Left cardiac atrium (tissue), 4 donors: ENCODE data around the gene THOC2. TPM values are rescaled to one million over a fixed set of nuclear protein-coding genes. Genes with fewer than 3 reads are reported as not detected.
"Not testable (repeated sequence)": the region's sequence is repeated elsewhere in the genome, so short reads cannot be mapped to it uniquely, and the experiment has no call there.

Experiments used
- ATAC-seq, 2 donors: fragments of 200-7000 bp; cut with Tn5 transposase; one replicate each; pipeline ENCODE4 v1.9.1; 2020; ENCODE audit warnings: mild to moderate bottlenecking in 2 of 2, moderate library complexity in 2 of 2
- DNase-seq: peaks from one replicate; pipeline ENCODE4 v3.0.0-alpha.2; 2020
- intact Hi-C, 2 donors: fragments of 100-400 bp; cut with DNase I; formaldehyde crosslinking; loops; one replicate each; pipeline versions ENCODE4 v1.14.1 to v1.15.1; 2022 to 2023
- total RNA-seq, 2 donors: library from RNA; stranded (reverse); fragmentation: NEBNext Ultra II Directional; extraction: Animal tissue kit (Norgen Biotek cat#: 25700); gene quantifications; one replicate each; pipeline ENCODE4 v1.2.1, GENCODE V29; 2021
- donor health status: DM: no; HTN: yes; CAD: no.
- donor health status: DM: no; HTN: yes; CAD: no; lungs with severe emphysema.
- donor health status: DM: yes; HTN: yes; CAD: no.
- donor health status: Dilated cardiomyopathy.

THOC2 gene
- total RNA-seq, 2 donors from 2014 or later = 25.7 to 33.8 TPM

- ATAC-seq (no peak), DNase-seq (no peak)
- intact Hi-C loops = no loop called here
Measured at GRCh38 chrX:123740006-123740405, 7.2 kb upstream of the THOC2 start.

- ATAC-seq (no peak), DNase-seq (no peak)
- intact Hi-C loops = no loop called here
Measured at GRCh38 chrX:123739474-123739873, 6.6 kb upstream of the THOC2 start.

- DNase-seq (no peak), ATAC-seq (no peak)
- intact Hi-C loops = no loop called here
Measured at GRCh38 chrX:123738378-123738940, 5.6 kb upstream of the THOC2 start.

GRCh38 chrX:123736333-123736921, 3.6 kb upstream of the THOC2 start:
- ATAC-seq = no peak
- intact Hi-C loops = no loop called here
- DNase-seq = no peak

- ATAC-seq, intact Hi-C loops, DNase-seq: not testable (repeated sequence)
Measured at GRCh38 chrX:123735137-123735536, 2.3 kb upstream of the THOC2 start.

GRCh38 chrX:123734079-123734478, 1.2 kb upstream of the THOC2 start:
- ATAC-seq, intact Hi-C loops, DNase-seq: not testable (repeated sequence)

GRCh38 chrX:123731987-123732669, 724 bp downstream of the THOC2 start:
- DNase-seq (peak; percentile 24), ATAC-seq (peak; percentile 43 to 73)
- intact Hi-C loops = no loop called here

- no peak for ATAC-seq
- intact Hi-C loops = no loop called here
- DNase-seq = no peak
Measured at GRCh38 chrX:123731258-123731986, 1.4 kb downstream of the THOC2 start.

GRCh38 chrX:123728554-123728953, 4.3 kb downstream of the THOC2 start:
- no peak for DNase-seq
- intact Hi-C loops = no loop called here
- ATAC-seq = no peak

- intact Hi-C loops = no loop called here
- DNase-seq (no peak), ATAC-seq (no peak)
Measured at GRCh38 chrX:123728016-123728415, 4.8 kb downstream of the THOC2 start.

GRCh38 chrX:123722193-123722592, 10.7 kb downstream of the THOC2 start:
- intact Hi-C loops, ATAC-seq, DNase-seq: not testable (repeated sequence)

- ATAC-seq (no peak), DNase-seq (no peak)
- intact Hi-C loops = no loop called here
Measured at GRCh38 chrX:123720486-123720885, 12.4 kb downstream of the THOC2 start.

GRCh38 chrX:123713841-123714240, 19.0 kb downstream of the THOC2 start:
- ATAC-seq = no peak
- intact Hi-C loops = no loop called here
- no peak for DNase-seq

- intact Hi-C loops = no loop called here
- ATAC-seq = no peak
- no peak for DNase-seq
Measured at GRCh38 chrX:123713434-123713833, 19.4 kb downstream of the THOC2 start.

- intact Hi-C loops, ATAC-seq, DNase-seq: not testable (repeated sequence)
Measured at GRCh38 chrX:123711201-123711600, 21.7 kb downstream of the THOC2 start.

GRCh38 chrX:123704781-123705180, 28.1 kb downstream of the THOC2 start:
- no peak for DNase-seq
- no peak for ATAC-seq
- intact Hi-C loops = no loop called here

- no peak for DNase-seq
- intact Hi-C loops = no loop called here
- no peak for ATAC-seq
Measured at GRCh38 chrX:123698979-123699520, 33.8 kb downstream of the THOC2 start.

- no peak for ATAC-seq
- intact Hi-C loops = no loop called here
- DNase-seq = no peak
Measured at GRCh38 chrX:123696334-123696733, 36.5 kb downstream of the THOC2 start.

GRCh38 chrX:123695242-123695641, 37.6 kb downstream of the THOC2 start:
- intact Hi-C loops = no loop called here
- no peak for DNase-seq
- no peak for ATAC-seq

GRCh38 chrX:123691776-123692175, 41.1 kb downstream of the THOC2 start:
- intact Hi-C loops = no loop called here
- no peak for ATAC-seq
- no peak for DNase-seq
